Right lobe of liver (tissue), 4 donors: ENCODE measurements around the gene SLC24A3.

Experiments used
- POLR2A ChIP-seq: fragments of 450-650 bp; IDR thresholded peaks from one replicate; pipeline ENCODE4 v1.6.1; 2017; ENCODE audit warnings: antibody characterized with exemption, mild to moderate bottlenecking
- TF ChIP-seq, protein P1 (sequence below), 4 donors: fragments of 200-600 bp in 3 of 4; fragments of 450-650 bp in 1 of 4; IDR thresholded peaks; one replicate each; pipeline versions ENCODE4 v1.5.1 to v1.8.0; 2016 to 2022; ENCODE audit warnings: antibody characterized with exemption in 4 of 4, mild to moderate bottlenecking in 2 of 4
- donor health status: DM: no; HTN: no; CAD: no.
- donor health status: DM: no; HTN: no; CAD: no.
- donor health status: DM: no; HTN: yes; CAD: no.

DNA sequence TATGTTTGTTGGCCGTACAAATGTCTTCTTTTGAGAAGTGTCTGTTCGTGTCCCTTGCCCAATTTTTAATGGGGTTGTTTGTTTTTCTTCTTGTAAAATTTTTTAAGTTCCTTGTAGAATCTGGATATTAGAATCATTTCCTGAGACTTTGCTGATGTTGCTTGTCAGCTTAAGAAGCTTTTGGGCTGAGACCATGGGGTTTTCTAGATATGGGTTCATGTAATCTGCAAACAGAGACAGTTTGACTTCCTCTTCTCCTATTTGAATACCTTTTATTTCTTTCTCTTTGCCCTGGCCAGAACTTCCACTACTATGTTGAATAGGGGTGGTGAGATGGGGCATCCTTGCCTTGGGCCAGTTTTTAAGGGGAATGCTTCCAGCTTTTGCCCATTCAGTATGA lies 82.6 kb downstream of the SLC24A3 start:
- TF ChIP-seq, protein P1, sequence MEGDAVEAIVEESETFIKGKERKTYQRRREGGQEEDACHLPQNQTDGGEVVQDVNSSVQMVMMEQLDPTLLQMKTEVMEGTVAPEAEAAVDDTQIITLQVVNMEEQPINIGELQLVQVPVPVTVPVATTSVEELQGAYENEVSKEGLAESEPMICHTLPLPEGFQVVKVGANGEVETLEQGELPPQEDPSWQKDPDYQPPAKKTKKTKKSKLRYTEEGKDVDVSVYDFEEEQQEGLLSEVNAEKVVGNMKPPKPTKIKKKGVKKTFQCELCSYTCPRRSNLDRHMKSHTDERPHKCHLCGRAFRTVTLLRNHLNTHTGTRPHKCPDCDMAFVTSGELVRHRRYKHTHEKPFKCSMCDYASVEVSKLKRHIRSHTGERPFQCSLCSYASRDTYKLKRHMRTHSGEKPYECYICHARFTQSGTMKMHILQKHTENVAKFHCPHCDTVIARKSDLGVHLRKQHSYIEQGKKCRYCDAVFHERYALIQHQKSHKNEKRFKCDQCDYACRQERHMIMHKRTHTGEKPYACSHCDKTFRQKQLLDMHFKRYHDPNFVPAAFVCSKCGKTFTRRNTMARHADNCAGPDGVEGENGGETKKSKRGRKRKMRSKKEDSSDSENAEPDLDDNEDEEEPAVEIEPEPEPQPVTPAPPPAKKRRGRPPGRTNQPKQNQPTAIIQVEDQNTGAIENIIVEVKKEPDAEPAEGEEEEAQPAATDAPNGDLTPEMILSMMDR (IDR thresholded peaks at IDR 0.05), result no peak
- no peak for TF ChIP-seq POLR2A
